Measurements from ENCODE around the gene SAMD4B.

SAMD4B gene

GRCh38 chr19:39303373-39304184 lies 38.6 kb upstream of the SAMD4B start:
- no peak for TF ChIP-seq POLR2AphosphoS5 (IDR thresholded peaks at IDR 0.05; ENCODE audit: low read depth)
- TF ChIP-seq, protein P1, sequence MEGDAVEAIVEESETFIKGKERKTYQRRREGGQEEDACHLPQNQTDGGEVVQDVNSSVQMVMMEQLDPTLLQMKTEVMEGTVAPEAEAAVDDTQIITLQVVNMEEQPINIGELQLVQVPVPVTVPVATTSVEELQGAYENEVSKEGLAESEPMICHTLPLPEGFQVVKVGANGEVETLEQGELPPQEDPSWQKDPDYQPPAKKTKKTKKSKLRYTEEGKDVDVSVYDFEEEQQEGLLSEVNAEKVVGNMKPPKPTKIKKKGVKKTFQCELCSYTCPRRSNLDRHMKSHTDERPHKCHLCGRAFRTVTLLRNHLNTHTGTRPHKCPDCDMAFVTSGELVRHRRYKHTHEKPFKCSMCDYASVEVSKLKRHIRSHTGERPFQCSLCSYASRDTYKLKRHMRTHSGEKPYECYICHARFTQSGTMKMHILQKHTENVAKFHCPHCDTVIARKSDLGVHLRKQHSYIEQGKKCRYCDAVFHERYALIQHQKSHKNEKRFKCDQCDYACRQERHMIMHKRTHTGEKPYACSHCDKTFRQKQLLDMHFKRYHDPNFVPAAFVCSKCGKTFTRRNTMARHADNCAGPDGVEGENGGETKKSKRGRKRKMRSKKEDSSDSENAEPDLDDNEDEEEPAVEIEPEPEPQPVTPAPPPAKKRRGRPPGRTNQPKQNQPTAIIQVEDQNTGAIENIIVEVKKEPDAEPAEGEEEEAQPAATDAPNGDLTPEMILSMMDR (IDR thresholded peaks at IDR 0.05; ENCODE audit: insufficient read depth, low read length), result no peak
- TF ChIP-seq, protein P2, sequence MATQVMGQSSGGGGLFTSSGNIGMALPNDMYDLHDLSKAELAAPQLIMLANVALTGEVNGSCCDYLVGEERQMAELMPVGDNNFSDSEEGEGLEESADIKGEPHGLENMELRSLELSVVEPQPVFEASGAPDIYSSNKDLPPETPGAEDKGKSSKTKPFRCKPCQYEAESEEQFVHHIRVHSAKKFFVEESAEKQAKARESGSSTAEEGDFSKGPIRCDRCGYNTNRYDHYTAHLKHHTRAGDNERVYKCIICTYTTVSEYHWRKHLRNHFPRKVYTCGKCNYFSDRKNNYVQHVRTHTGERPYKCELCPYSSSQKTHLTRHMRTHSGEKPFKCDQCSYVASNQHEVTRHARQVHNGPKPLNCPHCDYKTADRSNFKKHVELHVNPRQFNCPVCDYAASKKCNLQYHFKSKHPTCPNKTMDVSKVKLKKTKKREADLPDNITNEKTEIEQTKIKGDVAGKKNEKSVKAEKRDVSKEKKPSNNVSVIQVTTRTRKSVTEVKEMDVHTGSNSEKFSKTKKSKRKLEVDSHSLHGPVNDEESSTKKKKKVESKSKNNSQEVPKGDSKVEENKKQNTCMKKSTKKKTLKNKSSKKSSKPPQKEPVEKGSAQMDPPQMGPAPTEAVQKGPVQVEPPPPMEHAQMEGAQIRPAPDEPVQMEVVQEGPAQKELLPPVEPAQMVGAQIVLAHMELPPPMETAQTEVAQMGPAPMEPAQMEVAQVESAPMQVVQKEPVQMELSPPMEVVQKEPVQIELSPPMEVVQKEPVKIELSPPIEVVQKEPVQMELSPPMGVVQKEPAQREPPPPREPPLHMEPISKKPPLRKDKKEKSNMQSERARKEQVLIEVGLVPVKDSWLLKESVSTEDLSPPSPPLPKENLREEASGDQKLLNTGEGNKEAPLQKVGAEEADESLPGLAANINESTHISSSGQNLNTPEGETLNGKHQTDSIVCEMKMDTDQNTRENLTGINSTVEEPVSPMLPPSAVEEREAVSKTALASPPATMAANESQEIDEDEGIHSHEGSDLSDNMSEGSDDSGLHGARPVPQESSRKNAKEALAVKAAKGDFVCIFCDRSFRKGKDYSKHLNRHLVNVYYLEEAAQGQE (IDR thresholded peaks at IDR 0.05; ENCODE audit: insufficient replicate concordance, low read depth), result no peak
- TF ChIP-seq GABPA (IDR thresholded peaks at IDR 0.05; ENCODE audit: low read depth), result no peak
- no peak for TF ChIP-seq SPI1 (IDR thresholded peaks at IDR 0.05; ENCODE audit: borderline replicate concordance, low read depth)
- no peak for DNase-seq (ENCODE audit: low read depth in 1 of 2, low spot score in 1 of 2)
- H3K27me3 ChIP-seq (ENCODE audit: insufficient read depth, poor library complexity, severe bottlenecking), result no peaks in the 10 kb centered on the region

DNA sequence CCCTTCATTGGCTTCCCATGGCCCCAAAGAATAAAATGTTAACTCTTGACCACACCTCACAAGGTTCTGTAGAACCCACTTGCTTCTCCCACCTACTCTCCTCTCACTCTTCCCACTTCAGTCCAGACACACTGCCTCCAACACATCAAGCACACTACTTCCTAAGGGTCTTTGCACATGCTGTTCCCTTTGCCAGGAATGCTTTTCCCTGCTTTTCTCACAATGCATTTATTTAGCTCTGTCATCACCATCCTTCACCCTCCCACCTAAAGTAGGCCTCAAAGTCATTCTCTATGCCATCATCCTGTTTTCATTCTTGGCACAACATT lies 38.1 kb upstream of the SAMD4B start:
- H3K27me3 ChIP-seq (ENCODE audit: insufficient read depth, poor library complexity, severe bottlenecking), result no peaks in the 10 kb centered on the region
- no peak overlapping the region for H3K4me3 ChIP-seq (replicated peaks; ENCODE audit: insufficient read depth, low read length)
- DNase-seq (ENCODE audit: low read depth in 1 of 2, low spot score in 1 of 2), result no peak
- no peak overlapping the region for H3K27ac ChIP-seq (replicated peaks)
- TF ChIP-seq SPI1 (IDR thresholded peaks at IDR 0.05; ENCODE audit: borderline replicate concordance, low read depth), result no peak
- no peak for TF ChIP-seq POLR2AphosphoS5 (IDR thresholded peaks at IDR 0.05; ENCODE audit: low read depth)

More at GRCh38 chr19:39303373-39304184, 38.6 kb upstream of the SAMD4B start:
- Histone ChIP-seq H3K27ac (replicated peaks) (no peak overlapping the region), H3K4me3 (replicated peaks; ENCODE audit: insufficient read depth, low read length) (no peak overlapping the region)

DNA sequence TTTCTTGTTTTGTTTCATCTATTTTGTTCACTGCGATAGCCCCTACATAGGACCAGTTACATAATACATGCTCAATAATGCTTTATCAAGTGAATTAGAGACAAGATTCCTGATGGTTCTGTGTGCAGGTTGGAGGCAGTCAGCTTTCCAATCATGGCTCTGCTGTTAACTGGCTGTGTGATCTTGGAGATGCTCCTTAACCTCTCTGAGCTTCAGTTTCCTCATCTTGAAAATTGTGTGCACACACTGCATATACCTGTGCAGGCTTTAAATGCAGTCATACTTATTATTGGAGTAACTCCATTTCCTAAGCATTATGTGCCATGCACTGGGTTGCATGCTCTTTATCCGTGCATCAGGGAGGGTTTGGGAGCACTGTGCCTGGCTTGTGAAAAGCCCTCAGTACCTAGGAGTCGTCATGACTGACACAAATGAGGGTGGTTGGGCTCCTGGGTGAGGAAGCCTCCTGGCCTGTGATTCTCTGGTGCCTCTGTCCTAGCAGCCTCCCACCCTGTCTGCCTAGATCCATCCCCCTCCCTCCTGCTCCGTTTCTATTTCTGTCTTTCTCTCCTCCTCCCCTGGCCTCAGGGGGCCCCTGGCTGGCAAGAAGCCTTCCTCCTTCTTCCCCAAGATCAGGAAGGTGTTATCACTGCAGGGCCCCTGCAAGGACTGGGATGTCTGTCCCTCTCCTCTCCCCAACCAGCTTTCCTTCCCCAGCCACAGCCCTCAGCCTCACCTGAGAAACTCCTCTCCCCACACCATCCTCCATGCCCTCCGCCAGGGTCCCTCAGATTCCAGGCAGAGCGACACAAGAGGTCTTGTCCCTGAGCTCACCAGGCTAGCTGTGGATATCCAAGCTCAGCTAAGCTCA lies 37.3 kb upstream of the SAMD4B start:
- Histone ChIP-seq H3K27me3 (ENCODE audit: insufficient read depth, poor library complexity, severe bottlenecking) (no peaks in the 10 kb centered on the region), H3K4me3 (replicated peaks; ENCODE audit: insufficient read depth, low read length) (no peak overlapping the region), H3K27ac (replicated peaks) (no peak overlapping the region)
- TF ChIP-seq, protein P2 (IDR thresholded peaks at IDR 0.05; ENCODE audit: insufficient replicate concordance, low read depth), result no peak
- TF ChIP-seq, protein P1 (IDR thresholded peaks at IDR 0.05; ENCODE audit: insufficient read depth, low read length), result no peak
- no peak for TF ChIP-seq POLR2AphosphoS5 (IDR thresholded peaks at IDR 0.05; ENCODE audit: low read depth)
- TF ChIP-seq GABPA (IDR thresholded peaks at IDR 0.05; ENCODE audit: low read depth), result no peak
- TF ChIP-seq SPI1 (IDR thresholded peaks at IDR 0.05; ENCODE audit: borderline replicate concordance, low read depth), result no peak
- DNase-seq (ENCODE audit: low read depth in 1 of 2, low spot score in 1 of 2), result no peak

GRCh38 chr19:39306075-39306474 lies 36.1 kb upstream of the SAMD4B start:
- Histone ChIP-seq H3K27me3 (ENCODE audit: insufficient read depth, poor library complexity, severe bottlenecking) (no peaks in the 10 kb centered on the region), H3K4me3 (replicated peaks; ENCODE audit: insufficient read depth, low read length) (no peak overlapping the region), H3K27ac (replicated peaks) (no peak overlapping the region)
- TF ChIP-seq, protein P2 (IDR thresholded peaks at IDR 0.05; ENCODE audit: insufficient replicate concordance, low read depth), result no peak
- TF ChIP-seq GABPA (IDR thresholded peaks at IDR 0.05; ENCODE audit: low read depth) (no peak), POLR2AphosphoS5 (IDR thresholded peaks at IDR 0.05; ENCODE audit: low read depth) (no peak), SPI1 (IDR thresholded peaks at IDR 0.05; ENCODE audit: borderline replicate concordance, low read depth) (no peak)
- TF ChIP-seq, protein P1 (IDR thresholded peaks at IDR 0.05; ENCODE audit: insufficient read depth, low read length), result no peak
- no peak for DNase-seq (ENCODE audit: low read depth in 1 of 2, low spot score in 1 of 2)

All from HL-60 (cell line).